ENCODE results near the gene RNF133.

Gene RNF133

GRCh38 chr7:122699017-122699416 lies at the start of gene RNF133:
Gene RNF133, minus strand, starts transcription at chr7:122699117. Its CDS starts 199 bp downstream, at chr7:122698918.
- Histone ChIP-seq H3K9me3 (ENCODE audit: insufficient read depth, low read depth, low read length) (no peaks in the 10 kb centered on the region), H3F3A (ENCODE audit: low read depth) (no peaks in the 10 kb centered on the region), H3K36me3 (ENCODE audit: insufficient read depth, low read length) (no peaks in the 10 kb centered on the region), H3K9ac (ENCODE audit: low read depth, low read length, poor library complexity, severe bottlenecking) (no peak within 1 kb of the TSS), H3K9me2 (replicated peaks; ENCODE audit: low read depth, low read length) (no peaks in the 10 kb centered on the region), H3K79me2 (ENCODE audit: insufficient read depth, low read length) (no peaks in the 10 kb centered on the region), H2AFZ (ENCODE audit: low read length) (no peak within 1 kb of the TSS), H3K4me1 (ENCODE audit: insufficient read depth, low read length, poor library complexity, severe bottlenecking) (no peaks in the 10 kb centered on the region), H3K4me2 (ENCODE audit: low read depth, low read length, poor library complexity, severe bottlenecking) (no peak within 1 kb of the TSS), H3K27me3 (ENCODE audit: insufficient read depth, low read length, poor library complexity, severe bottlenecking) (no peaks in the 10 kb centered on the region), H4K20me1 (ENCODE audit: insufficient read depth, low read length, poor library complexity, severe bottlenecking) (no peaks in the 10 kb centered on the region), H3K4me3 (ENCODE audit: low read length, poor library complexity, severe bottlenecking) (no peak within 1 kb of the TSS)
- TF ChIP-seq CTCF (conservative IDR thresholded peaks at IDR 0.05; ENCODE audit: low read length) (no peak), EZH2phosphoT487 (IDR thresholded peaks at IDR 0.05; ENCODE audit: borderline replicate concordance) (no peak)

GRCh38 chr7:122748195-122748594 lies 49.3 kb upstream of the RNF133 start:
- Histone ChIP-seq H3K9ac (ENCODE audit: low read depth, low read length, poor library complexity, severe bottlenecking) (no peak overlapping the region), H3K4me2 (ENCODE audit: low read depth, low read length, poor library complexity, severe bottlenecking) (no peak overlapping the region), H3K9me3 (ENCODE audit: insufficient read depth, low read depth, low read length) (no peaks in the 10 kb centered on the region), H3F3A (ENCODE audit: low read depth) (no peaks in the 10 kb centered on the region), H2AFZ (ENCODE audit: low read length) (no peak overlapping the region), H3K36me3 (ENCODE audit: insufficient read depth, low read length) (no peaks in the 10 kb centered on the region), H3K4me3 (ENCODE audit: low read length, poor library complexity, severe bottlenecking) (no peak overlapping the region), H3K27me3 (ENCODE audit: insufficient read depth, low read length, poor library complexity, severe bottlenecking) (no peaks in the 10 kb centered on the region), H3K79me2 (ENCODE audit: insufficient read depth, low read length) (no peaks in the 10 kb centered on the region), H3K4me1 (ENCODE audit: insufficient read depth, low read length, poor library complexity, severe bottlenecking) (no peaks in the 10 kb centered on the region), H3K9me2 (replicated peaks; ENCODE audit: low read depth, low read length) (no peaks in the 10 kb centered on the region), H4K20me1 (ENCODE audit: insufficient read depth, low read length, poor library complexity, severe bottlenecking) (no peaks in the 10 kb centered on the region)
- no peak for TF ChIP-seq EZH2phosphoT487 (IDR thresholded peaks at IDR 0.05; ENCODE audit: borderline replicate concordance)
- no peak for TF ChIP-seq CTCF (conservative IDR thresholded peaks at IDR 0.05; ENCODE audit: low read length)

- no peaks in the 10 kb centered on the region for H3K27me3 ChIP-seq (ENCODE audit: insufficient read depth, low read length, poor library complexity, severe bottlenecking)
- no peak overlapping the region for H3K9ac ChIP-seq (ENCODE audit: low read depth, low read length, poor library complexity, severe bottlenecking)
- no peak for TF ChIP-seq CTCF (conservative IDR thresholded peaks at IDR 0.05; ENCODE audit: low read length)
- no peak for TF ChIP-seq EZH2phosphoT487 (IDR thresholded peaks at IDR 0.05; ENCODE audit: borderline replicate concordance)
- H3K9me2 ChIP-seq (replicated peaks; ENCODE audit: low read depth, low read length) = no peaks in the 10 kb centered on the region
- H4K20me1 ChIP-seq (ENCODE audit: insufficient read depth, low read length, poor library complexity, severe bottlenecking) = no peaks in the 10 kb centered on the region
- H2AFZ ChIP-seq (ENCODE audit: low read length) = no peak overlapping the region
- H3F3A ChIP-seq (ENCODE audit: low read depth) = no peaks in the 10 kb centered on the region
- no peak overlapping the region for H3K4me3 ChIP-seq (ENCODE audit: low read length, poor library complexity, severe bottlenecking)
- H3K36me3 ChIP-seq (ENCODE audit: insufficient read depth, low read length) = no peaks in the 10 kb centered on the region
- no peaks in the 10 kb centered on the region for H3K4me1 ChIP-seq (ENCODE audit: insufficient read depth, low read length, poor library complexity, severe bottlenecking)
- H3K9me3 ChIP-seq (ENCODE audit: insufficient read depth, low read depth, low read length) = no peaks in the 10 kb centered on the region
- no peak overlapping the region for H3K4me2 ChIP-seq (ENCODE audit: low read depth, low read length, poor library complexity, severe bottlenecking)
- H3K79me2 ChIP-seq (ENCODE audit: insufficient read depth, low read length) = no peaks in the 10 kb centered on the region
Observed at GRCh38 chr7:122746948-122747347, 48.0 kb upstream of the RNF133 start.
